H1 (cell line): ENCODE measurements around the gene CHD6. TPM values are rescaled to one million over a fixed set of nuclear protein-coding genes. Genes with fewer than 3 reads are reported as not detected.

Experiments
- CTCF ChIA-PET: fragments of 300-600 bp; sonication (Branson Sonifier 250); formaldehyde crosslinking; loops from one replicate; lab custom pipeline; 2021; ENCODE audit not compliant: partially characterized antibody; lab: Charles Lee
- POLR2A ChIA-PET: fragments of 300-600 bp; sonication (Branson Sonifier 250); formaldehyde crosslinking; loops from one replicate; lab custom pipeline; 2021; ENCODE audit warnings: inconsistent platforms; ENCODE audit not compliant: partially characterized antibody; lab: Charles Lee
- DNase-seq, 2 experiments: peaks; one replicate each; pipeline versions ENCODE4 v3.0.0 to v3.0.0-alpha.2; 2010 to 2022; ENCODE audit warnings: low spot score in 2 of 2, low read depth in 1 of 2, mixed read lengths in 1 of 2
- FAIRE-seq: peaks from 2 replicates; lab custom pipeline; 2011; peaks lifted over from hg19 to GRCh38; lab: Jason Lieb, UNC
- H2AFZ ChIP-seq: 2 replicates; pipeline ENCODE4 v1.8.1; 2012; ENCODE audit warnings: low read length, inconsistent platforms
- H2AK5ac ChIP-seq: 2 replicates; pipeline ENCODE4 v1.6.1; 2013; ENCODE audit warnings: low read depth, low read length
- H2BK120ac ChIP-seq: replicated peaks from 2 replicates; pipeline ENCODE3; 2013; ENCODE audit warnings: low read depth, low read length, inconsistent platforms
- H2BK12ac ChIP-seq: 2 replicates; pipeline ENCODE4 v1.6.1; 2013; ENCODE audit warnings: low read depth, low read length
- H2BK15ac ChIP-seq: 2 replicates; pipeline ENCODE4 v1.6.1; 2013; ENCODE audit warnings: low read length
- H2BK20ac ChIP-seq: 2 replicates; pipeline ENCODE4 v1.6.1; 2013; ENCODE audit warnings: low read length
- H2BK5ac ChIP-seq: 2 replicates; pipeline ENCODE4 v1.6.1; 2013; ENCODE audit warnings: low read depth, low read length
- H3K14ac ChIP-seq: 2 replicates; pipeline ENCODE4 v1.6.1; 2013; ENCODE audit warnings: inconsistent platforms; ENCODE audit not compliant: insufficient read length
- H3K18ac ChIP-seq: 2 replicates; pipeline ENCODE4 v1.6.1; 2013; ENCODE audit warnings: low read length; ENCODE audit errors: extremely low read depth
- H3K23ac ChIP-seq: 2 replicates; pipeline ENCODE4 v1.6.1; 2013; ENCODE audit warnings: inconsistent platforms; ENCODE audit not compliant: insufficient read length
- H3K23me2 ChIP-seq: 2 replicates; pipeline ENCODE4 v1.6.1; 2013; ENCODE audit warnings: low read depth, low read length
- H3K27ac ChIP-seq: 2 replicates; pipeline ENCODE4 v1.6.1; 2011; ENCODE audit warnings: low read depth, low read length, inconsistent platforms
- H3K27me3 ChIP-seq, 4 experiments: replicated peaks in 1 of 4; 1 replicate in 1 of 4; 2 replicates in 3 of 4; pipeline versions ENCODE4 v1.6.1 to v1.8.1; 2011 to 2013; ENCODE audit warnings: low read length in 3 of 4, mild to moderate bottlenecking in 3 of 4, inconsistent platforms in 2 of 4, mixed read lengths in 2 of 4, moderate library complexity in 1 of 4; ENCODE audit not compliant: control insufficient read depth in 3 of 4, insufficient read depth in 3 of 4; ENCODE audit errors: extremely low read depth in 1 of 4
- H3K36me3 ChIP-seq, 4 experiments: 2 replicates each; pipeline versions ENCODE4 v1.6.1 to v1.8.1; 2011 to 2013; ENCODE audit warnings: mild to moderate bottlenecking in 4 of 4, low read length in 3 of 4, moderate library complexity in 2 of 4, control low read depth in 1 of 4, inconsistent platforms in 1 of 4; ENCODE audit not compliant: insufficient read depth in 4 of 4, control insufficient read depth in 2 of 4
- H3K4ac ChIP-seq: replicated peaks from 2 replicates; pipeline ENCODE3; 2013; ENCODE audit warnings: low read length, low read depth, mixed read lengths, inconsistent platforms; ENCODE audit not compliant: insufficient read length
- H3K4me1 ChIP-seq, 4 experiments: replicated peaks in 1 of 4; 1 replicate in 1 of 4; 2 replicates in 3 of 4; pipeline versions ENCODE4 v1.6.1 to v1.8.1; 2011 to 2013; ENCODE audit warnings: low read length in 3 of 4, inconsistent platforms in 2 of 4, mixed read lengths in 1 of 4; ENCODE audit not compliant: insufficient read depth in 4 of 4, control insufficient read depth in 3 of 4
- H3K4me2 ChIP-seq, 2 experiments: 2 replicates each; pipeline versions ENCODE4 v1.6.1 to v1.8.1; 2011 to 2013; ENCODE audit warnings: low read depth in 2 of 2, low read length in 2 of 2, control low read depth in 1 of 2, inconsistent platforms in 1 of 2, mild to moderate bottlenecking in 1 of 2; ENCODE audit not compliant: insufficient read depth in 1 of 2
- H3K4me3 ChIP-seq, 4 experiments: fragments of 200-600, 300-600 bp in 1 of 4; sonication (generic), shearing (Covaris generic), sonication (Bioruptor Twin) in 1 of 4; 2 replicates each; pipeline versions ENCODE4 v1.5.1 to v1.8.1; 2011 to 2016; ENCODE audit warnings: low read length in 4 of 4, low read depth in 3 of 4, control low read depth in 2 of 4, inconsistent platforms in 2 of 4, mild to moderate bottlenecking in 2 of 4, mixed read lengths in 1 of 4, moderate library complexity in 1 of 4; ENCODE audit not compliant: insufficient read depth in 2 of 4; ENCODE audit errors: extremely low read depth in 1 of 4
- H3K56ac ChIP-seq: replicated peaks from 2 replicates; pipeline ENCODE3; 2013; ENCODE audit warnings: low read depth, mild to moderate bottlenecking, mixed read lengths, low read length, inconsistent platforms; ENCODE audit not compliant: insufficient read length
- H3K79me1 ChIP-seq: 2 replicates; pipeline ENCODE4 v1.6.1; 2013; ENCODE audit warnings: low read depth, low read length, control low read depth
- H3K79me2 ChIP-seq, 2 experiments: 2 replicates each; pipeline versions ENCODE4 v1.6.1 to v1.8.1; 2012 to 2013; ENCODE audit warnings: low read length in 2 of 2, mild to moderate bottlenecking in 2 of 2, inconsistent platforms in 1 of 2; ENCODE audit not compliant: insufficient read depth in 2 of 2, control insufficient read depth in 1 of 2
- H3K9ac ChIP-seq, 4 experiments: replicated peaks in 1 of 4; 1 replicate in 1 of 4; 2 replicates in 3 of 4; pipeline versions ENCODE4 v1.6.1 to v1.8.1; 2011 to 2013; ENCODE audit warnings: low read depth in 3 of 4, low read length in 3 of 4, control low read depth in 2 of 4, mild to moderate bottlenecking in 2 of 4, moderate library complexity in 2 of 4, inconsistent platforms in 1 of 4; ENCODE audit errors: extremely low read depth in 1 of 4
- H3K9me3 ChIP-seq, 2 experiments: 2 replicates each; pipeline versions ENCODE4 v1.6.1 to v1.8.1; 2012 to 2013; ENCODE audit warnings: mild to moderate bottlenecking in 2 of 2, moderate library complexity in 2 of 2, control low read depth in 1 of 2, inconsistent platforms in 1 of 2, low read depth in 1 of 2, low read length in 1 of 2, mixed read lengths in 1 of 2; ENCODE audit not compliant: insufficient read depth in 2 of 2
- H4K20me1 ChIP-seq, 2 experiments: replicated peaks in 1 of 2; 2 replicates each; pipeline versions ENCODE3 to v1.8.1; 2011 to 2013; ENCODE audit warnings: inconsistent platforms in 2 of 2, low read length in 2 of 2, mild to moderate bottlenecking in 1 of 2; ENCODE audit not compliant: insufficient read depth in 2 of 2, control insufficient read depth in 1 of 2
- H4K5ac ChIP-seq: 2 replicates; pipeline ENCODE4 v1.6.1; 2013; ENCODE audit warnings: low read length, low read depth, mixed read lengths, inconsistent platforms; ENCODE audit not compliant: insufficient read length
- H4K8ac ChIP-seq: 2 replicates; pipeline ENCODE4 v1.8.0; 2013; ENCODE audit warnings: mild to moderate bottlenecking, moderate library complexity, low read length, inconsistent platforms; ENCODE audit not compliant: insufficient read depth; ENCODE audit errors: extremely low read depth
- H4K91ac ChIP-seq: replicated peaks from 2 replicates; pipeline ENCODE3; 2013; ENCODE audit warnings: low read length, mixed read lengths, inconsistent platforms; ENCODE audit not compliant: insufficient read length
- ASH2L ChIP-seq: fragments of 200-600, 300-600 bp; sonication (generic); IDR thresholded peaks from one replicate; pipeline ENCODE4 v1.7.1; 2017; ENCODE audit warnings: low read length
- CEBPB ChIP-seq: IDR thresholded peaks from 2 replicates; pipeline ENCODE4 v1.6.1; 2012; ENCODE audit warnings: low read depth, low read length
- E2F6 ChIP-seq: IDR thresholded peaks from 2 replicates; pipeline ENCODE4 v1.6.1; 2012; ENCODE audit warnings: inconsistent platforms
- EZH2 ChIP-seq: fragments of 200-600 bp; sonication (generic); IDR thresholded peaks from 2 replicates; pipeline ENCODE4 v1.7.1; 2012; ENCODE audit warnings: low read depth, mild to moderate bottlenecking, moderate library complexity, low read length, inconsistent platforms; ENCODE audit not compliant: severe bottlenecking
- HDAC6 ChIP-seq: IDR thresholded peaks from one replicate; pipeline ENCODE4 v1.7.1; 2012; ENCODE audit warnings: low read depth, mild to moderate bottlenecking, inconsistent platforms, low read length, moderate library complexity
- JUN ChIP-seq: IDR thresholded peaks from 2 replicates; pipeline ENCODE4 v1.6.1; 2011; ENCODE audit warnings: low read depth, mild to moderate bottlenecking, improper control_type of control experiment, low read length
- POLR2AphosphoS5 ChIP-seq: IDR thresholded peaks from 2 replicates; pipeline ENCODE4 v1.6.1; 2011; ENCODE audit warnings: low read depth, low read length
- RNF2 ChIP-seq: fragments of 200-900, 300-1000 bp; sonication (generic); IDR thresholded peaks from 2 replicates; pipeline ENCODE4 v1.7.1; 2016; ENCODE audit warnings: borderline replicate concordance, low read depth, mild to moderate bottlenecking, antibody characterized with exemption, low read length; ENCODE audit not compliant: poor library complexity, severe bottlenecking; ENCODE audit errors: missing control alignments
- SAP30 ChIP-seq: fragments of 300-600 bp; sonication (generic); IDR thresholded peaks from 2 replicates; pipeline ENCODE4 v1.7.1; 2012; ENCODE audit warnings: low read length, moderate library complexity, mild to moderate bottlenecking, inconsistent platforms; ENCODE audit not compliant: insufficient read depth, insufficient replicate concordance
- SIN3A ChIP-seq, 2 experiments: IDR thresholded peaks in 1 of 2; conservative IDR thresholded peaks in 1 of 2; 2 replicates each; pipeline ENCODE4 v1.6.1; 2011 to 2012; ENCODE audit warnings: low read length in 2 of 2, improper control_type of control experiment in 1 of 2, low read depth in 1 of 2, mild to moderate bottlenecking in 1 of 2
- TBP ChIP-seq: IDR thresholded peaks from 2 replicates; pipeline ENCODE4 v1.6.1; 2011; ENCODE audit warnings: low read depth, low read length, improper control_type of control experiment
- TCF12 ChIP-seq: IDR thresholded peaks from 2 replicates; pipeline ENCODE4 v1.6.1; 2011; ENCODE audit warnings: low read depth, mild to moderate bottlenecking, low read length
- ZNF274 ChIP-seq: IDR thresholded peaks from 2 replicates; pipeline ENCODE4 v1.7.0; 2012; ENCODE audit warnings: low read length, borderline replicate concordance; ENCODE audit errors: extremely low read depth
- WGBS, 2 experiments: shearing (Covaris generic) in 1 of 2; methylation state at CpG; one replicate each; pipeline versions ENCODE4 v1.1.6 to v1.1.7; 2013 to 2015; ENCODE audit warnings: low lambda C conversion rate in 2 of 2, mixed read lengths in 2 of 2, inconsistent platforms in 1 of 2, low coverage in 1 of 2, missing lambda C conversion rate in 1 of 2; ENCODE audit not compliant: insufficient replicate concordance in 2 of 2, insufficient coverage in 1 of 2, insufficient read length in 1 of 2; ENCODE audit errors: extremely low coverage in 1 of 2, missing lambda C conversion rate in 1 of 2; 5-methylcytosine and 5-hydroxymethylcytosine counted together
- polyA plus RNA-seq, 7 experiments: library from polyadenylated mRNA; depleted of rRNA in 3 of 7; stranded (reverse) in 5 of 7; unstranded in 2 of 7; fragments of >200 nt in 5 of 7; fragments of 200-250 nt in 2 of 7; gene quantifications; 1 replicate in 5 of 7; 2 replicates in 1 of 7; 4 replicates in 1 of 7; pipeline versions ENCODE4 v1.2.1 to v1.2.3, GENCODE V29; 2011 to 2013; ENCODE audit warnings: missing spikeins in 2 of 7, mixed read lengths in 2 of 7
- total RNA-seq: library from RNA; stranded (reverse); fragmentation: NEBNext Ultra II Directional; extraction: Animal tissue kit (Norgen Biotek cat#: 25700); gene quantifications from 2 replicates; pipeline ENCODE4 v1.2.1, GENCODE V29; 2021

The CHD6 gene
- total and polyA plus RNA-seq, 2 of the 8 experiments (the other 6 are each of a cell fraction or from before 2014, with no cell fraction given): 11.1 to 62.9 TPM

DNA sequence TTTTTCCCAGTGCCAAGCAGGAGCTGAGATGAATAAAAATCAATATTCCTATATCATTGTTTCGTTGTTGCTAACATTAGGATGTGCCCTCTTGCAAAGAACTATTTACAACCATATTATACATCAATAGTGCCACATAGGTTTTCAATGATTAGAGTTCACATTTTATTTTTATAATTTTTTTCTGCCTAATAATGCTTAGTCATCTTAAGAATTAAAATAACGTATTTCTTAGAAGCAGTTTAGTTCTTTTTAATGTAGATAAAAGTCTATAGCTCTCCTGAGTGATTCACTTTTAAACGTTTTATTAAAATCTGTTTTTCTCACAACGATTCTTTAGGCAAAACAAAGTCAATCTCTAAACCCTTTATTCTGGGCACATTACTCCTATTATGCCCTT lies 71.6 kb downstream of the CHD6 start:
- H3K4me3 ChIP-seq: no peak overlapping the region
- H2BK15ac ChIP-seq: no peak overlapping the region
- ChIA-PET CTCF (no interaction called here), POLR2A (interaction anchor here (1.0 kb wide), 1 partner anchor 28 kb away, joined by 3 read pairs; no protein-coding TSS in a partner anchor)
- no peak overlapping the region for H3K4ac ChIP-seq
- H2AK5ac ChIP-seq: no peak overlapping the region
- no peak overlapping the region for H3K14ac ChIP-seq
- peaks cover 0 to 6% (median 4%) of the 10 kb centered on the region in 4 experiments; a peak in 3 of 8 replicates for H3K36me3 ChIP-seq
- H3K27me3 ChIP-seq: no peaks in the 10 kb centered on the region
- peaks cover 0 to 3% of the 10 kb centered on the region in 2 experiments for H4K20me1 ChIP-seq
- no peak overlapping the region for H4K8ac ChIP-seq
- no peak overlapping the region for H3K4me2 ChIP-seq
- peaks cover 0 to 5% (median 1%) of the 10 kb centered on the region in 4 experiments; a peak in 2 of 7 replicates for H3K4me1 ChIP-seq
- no peak overlapping the region for H3K56ac ChIP-seq
- H2BK12ac ChIP-seq: no peak overlapping the region
- no peak overlapping the region for H3K23ac ChIP-seq
- H3K9me3 ChIP-seq: no peaks in the 10 kb centered on the region
- H3K79me1 ChIP-seq: peaks cover 3% of the 10 kb centered on the region; the same call in 1 of the 2 replicates
- H2BK5ac ChIP-seq: no peak overlapping the region
- H4K91ac ChIP-seq: no peak overlapping the region
- H3K23me2 ChIP-seq: peaks cover 2% of the 10 kb centered on the region; the same call in 1 of the 2 replicates
- H3K27ac ChIP-seq: no peak overlapping the region
- 82% methylated on average over 4 of the region's 4 CpGs; no CpG with 5 or more reads in 1 of the 2 experiments for WGBS, 2 experiments
- no peak overlapping the region for H2BK20ac ChIP-seq
- H2AFZ ChIP-seq: no peak overlapping the region
- no peak overlapping the region for H4K5ac ChIP-seq
- no peak overlapping the region for H3K18ac ChIP-seq
- H3K9ac ChIP-seq: no peak overlapping the region
- no peak for DNase-seq
- H2BK120ac ChIP-seq: no peak overlapping the region
- peaks cover 7 to 76% of the 10 kb centered on the region in 2 experiments; a peak in 3 of 4 replicates for H3K79me2 ChIP-seq
- no peak for FAIRE-seq
- no peak for TF ChIP-seq POLR2AphosphoS5
- TF ChIP-seq TCF12: no peak
- TF ChIP-seq ASH2L: no peak
- no peak for TF ChIP-seq JUN
- no peak for TF ChIP-seq HDAC6
- TF ChIP-seq ZNF274: no peak
- TF ChIP-seq TBP: no peak
- no peak for TF ChIP-seq SIN3A (conservative IDR thresholded peaks at IDR 0.05 in 1 of 2, IDR thresholded peaks at IDR 0.05 in 1 of 2; ENCODE audit: low read depth in 1 of 2, low read length in 2 of 2)
- no peak for TF ChIP-seq E2F6
- TF ChIP-seq SAP30: no peak
- TF ChIP-seq EZH2: no peak
- no peak for TF ChIP-seq CEBPB
- TF ChIP-seq RNF2: no peak
